WTC11 (cell line): Measurements from ENCODE around the gene DYNLL1. TPM values are rescaled to one million over a fixed set of nuclear protein-coding genes. Genes with fewer than 3 reads are reported as not detected.
"Not testable (repeated sequence)": the region's sequence is repeated elsewhere in the genome, so short reads cannot be mapped to it uniquely, and the experiment has no call there.

Experiments
- ATAC-seq: fragments of 200-7000 bp; cut with Tn5 transposase; 2 replicates; pipeline ENCODE4 v1.10.0; 2021; ENCODE audit warnings: mild to moderate bottlenecking, moderate library complexity
- CTCF ChIA-PET: fragments of 300-600 bp; sonication (Branson Sonifier 250); formaldehyde crosslinking; loops from one replicate; lab custom pipeline; 2021; ENCODE audit warnings: antibody characterized with exemption; lab: Charles Lee
- POLR2A ChIA-PET: fragments of 350-600 bp; sonication (Branson Sonifier 250); formaldehyde crosslinking; loops from one replicate; lab custom pipeline; 2021; ENCODE audit warnings: antibody characterized with exemption; lab: Charles Lee
- DNase-seq: peaks from one replicate; pipeline ENCODE4 v3.0.0; 2021; ENCODE audit warnings: low spot score
- H3K27ac Mint-ChIP-seq: 2 replicates; pipeline ENCODE4 v1.8.0; 2021; ENCODE audit warnings: mixed read lengths
- H3K27me3 Mint-ChIP-seq: 2 replicates; pipeline ENCODE4 v1.8.0; 2021; ENCODE audit warnings: low read depth, mild to moderate bottlenecking, moderate library complexity, mixed read lengths
- H3K36me3 Mint-ChIP-seq: 2 replicates; pipeline ENCODE4 v1.8.0; 2021; ENCODE audit warnings: mixed read lengths
- H3K4me1 Mint-ChIP-seq: 2 replicates; pipeline ENCODE4 v1.8.0; 2022; ENCODE audit warnings: mixed read lengths
- H3K4me3 Mint-ChIP-seq: 2 replicates; pipeline ENCODE4 v1.8.0; 2021; ENCODE audit warnings: mild to moderate bottlenecking, moderate library complexity, mixed read lengths
- H3K9me3 Mint-ChIP-seq: 2 replicates; pipeline ENCODE4 v1.8.0; 2021; ENCODE audit warnings: mixed read lengths
- ATF1 ChIP-seq: sonication (generic); formaldehyde crosslinking; IDR thresholded peaks from 2 replicates; pipeline ENCODE4 v1.8.1; 2023; ENCODE audit warnings: mild to moderate bottlenecking, moderate library complexity, missing genetic modification reagents
- CBFB ChIP-seq: sonication (generic); formaldehyde crosslinking; IDR thresholded peaks from 2 replicates; pipeline ENCODE4 v1.8.1; 2022; ENCODE audit warnings: mild to moderate bottlenecking, low read depth, missing genetic modification reagents
- EMX1 ChIP-seq: fragments of 250-450 bp; sonication (Bioruptor Pico); IDR thresholded peaks from 2 replicates; pipeline ENCODE4 v1.8.0; 2021; ENCODE audit warnings: mild to moderate bottlenecking
- ESRRA ChIP-seq: sonication (generic); formaldehyde crosslinking; IDR thresholded peaks from 2 replicates; pipeline ENCODE4 v1.8.1; 2022; ENCODE audit warnings: mild to moderate bottlenecking, missing genetic modification reagents, borderline replicate concordance
- FOXJ3 ChIP-seq: sonication (generic); formaldehyde crosslinking; IDR thresholded peaks from 2 replicates; pipeline ENCODE4 v1.9.0; 2021; ENCODE audit warnings: missing genetic modification reagents, mild to moderate bottlenecking, borderline replicate concordance
- NR2C2 ChIP-seq: sonication (generic); formaldehyde crosslinking; IDR thresholded peaks from 2 replicates; pipeline ENCODE4 v1.8.0; 2022; ENCODE audit warnings: mild to moderate bottlenecking, missing genetic modification reagents
- TEAD1 ChIP-seq: sonication (generic); formaldehyde crosslinking; IDR thresholded peaks from 2 replicates; pipeline ENCODE4 v1.8.0; 2022; ENCODE audit warnings: mild to moderate bottlenecking, missing genetic modification reagents
- TP53 ChIP-seq: sonication (generic); formaldehyde crosslinking; IDR thresholded peaks from 2 replicates; pipeline ENCODE4 v1.8.1; 2023; ENCODE audit warnings: mild to moderate bottlenecking, missing genetic modification reagents
- ZNF121 ChIP-seq: sonication (generic); formaldehyde crosslinking; IDR thresholded peaks from 2 replicates; pipeline ENCODE4 v1.8.0; 2023; ENCODE audit warnings: missing genetic modification reagents
- ZNF232 ChIP-seq: sonication (generic); formaldehyde crosslinking; IDR thresholded peaks from 2 replicates; pipeline ENCODE4 v1.8.0; 2022; ENCODE audit warnings: mild to moderate bottlenecking, missing genetic modification reagents
- ZNF671 ChIP-seq: fragments of 250-450 bp; sonication (Bioruptor Pico); IDR thresholded peaks from 2 replicates; pipeline ENCODE4 v1.8.0; 2021; ENCODE audit warnings: mild to moderate bottlenecking
- total RNA-seq: library from RNA; stranded (reverse); gene quantifications from 3 replicates; pipeline ENCODE4 v1.2.3, GENCODE V29; 2021
- TF ChIP-seq, protein P1 (sequence below): sonication (generic); formaldehyde crosslinking; IDR thresholded peaks from 2 replicates; pipeline ENCODE4 v1.8.1; 2023; ENCODE audit warnings: mild to moderate bottlenecking, missing genetic modification reagents, borderline replicate concordance
- TF ChIP-seq, protein P2 (sequence below): sonication (generic); formaldehyde crosslinking; IDR thresholded peaks from 2 replicates; pipeline ENCODE4 v1.8.1; 2022; ENCODE audit warnings: low read depth, missing genetic modification reagents, borderline replicate concordance
- TF ChIP-seq, protein P3 (sequence below): sonication (generic); formaldehyde crosslinking; IDR thresholded peaks from 2 replicates; pipeline ENCODE4 v1.8.1; 2023; ENCODE audit warnings: mild to moderate bottlenecking, missing genetic modification reagents

DYNLL1 gene
- total RNA-seq, 1 experiment from 2014 or later: 327 TPM

DNA sequence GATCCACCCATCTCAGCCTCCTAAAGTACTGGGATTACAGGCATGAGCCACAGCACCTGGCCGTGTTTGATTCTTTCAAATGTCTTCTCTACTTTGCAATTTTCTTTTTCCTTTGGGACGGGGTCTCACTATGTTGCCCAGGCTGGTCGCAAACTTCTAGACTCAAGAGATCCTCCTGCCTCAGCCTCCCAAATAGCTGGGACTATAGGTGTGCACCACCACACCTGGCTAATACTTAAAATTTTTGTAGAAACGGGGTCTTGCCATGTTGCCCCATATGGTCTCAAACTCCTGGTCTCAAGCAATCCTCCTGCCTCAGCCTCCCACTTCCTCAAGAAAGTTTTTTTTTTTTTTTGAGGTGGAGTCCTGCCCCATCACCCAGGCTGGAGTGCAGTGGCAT, 47.9 kb upstream of the DYNLL1 start:
- TF ChIP-seq ZNF121 (CRISPR knock-in tag) (peak; percentile 41; the same call in 1 of the 2 replicates), TP53 (CRISPR knock-in tag) (no peak), EMX1 (CRISPR knock-in tag) (no peak)
- peaks cover 43% of the 10 kb centered on the region for H3K36me3 Mint-ChIP-seq
- no peaks in the 10 kb centered on the region for H3K27me3 Mint-ChIP-seq
- H3K4me1 Mint-ChIP-seq: peaks cover 18% of the 10 kb centered on the region
- no peak for ATAC-seq
- peak overlapping the region; percentile 99 for H3K4me3 Mint-ChIP-seq
- DNase-seq: no peak
- POLR2A ChIA-PET: interaction anchor here (0.7 kb wide), 1 partner anchor 54 kb away, joined by 3 read pairs; no protein-coding TSS in a partner anchor
- no peaks in the 10 kb centered on the region for H3K9me3 Mint-ChIP-seq
- no peak overlapping the region for H3K27ac Mint-ChIP-seq
- CTCF ChIA-PET: interaction anchor here (0.7 to 1.2 kb wide), 2 partner anchors 9 to 54 kb away, joined by 3 to 9 read pairs; no protein-coding TSS in a partner anchor

DNA sequence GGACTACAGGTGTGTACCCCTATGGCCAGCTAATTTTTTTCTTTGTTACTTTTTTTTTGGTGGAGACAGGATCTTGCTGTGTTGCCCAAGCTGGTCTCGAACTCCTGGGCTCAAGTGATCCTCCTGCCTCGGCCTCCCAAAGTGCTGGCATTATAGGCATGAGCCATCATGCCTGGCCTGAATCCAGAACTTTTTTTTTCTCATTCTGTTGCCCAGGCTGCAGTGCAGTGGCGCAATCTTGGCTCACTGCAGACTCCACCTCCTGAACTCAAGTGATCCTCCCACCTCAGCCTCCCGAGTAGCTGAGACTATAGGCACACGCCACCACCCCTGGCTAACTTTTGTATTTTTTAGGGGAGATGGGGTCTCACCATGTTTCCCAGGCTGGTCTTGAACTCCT, 43.4 kb upstream of the DYNLL1 start:
- H3K4me3 Mint-ChIP-seq, ATAC-seq, H3K27me3 Mint-ChIP-seq, H3K4me1 Mint-ChIP-seq, POLR2A ChIA-PET, H3K27ac Mint-ChIP-seq, DNase-seq, H3K9me3 Mint-ChIP-seq: not testable (repeated sequence)
- H3K36me3 Mint-ChIP-seq: peaks cover 45% of the 10 kb centered on the region
- CTCF ChIA-PET: interaction anchor here (0.9 to 1.5 kb wide), 3 partner anchors 14 to 224 kb away, joined by 3 read pairs; no protein-coding TSS in a partner anchor

DNA sequence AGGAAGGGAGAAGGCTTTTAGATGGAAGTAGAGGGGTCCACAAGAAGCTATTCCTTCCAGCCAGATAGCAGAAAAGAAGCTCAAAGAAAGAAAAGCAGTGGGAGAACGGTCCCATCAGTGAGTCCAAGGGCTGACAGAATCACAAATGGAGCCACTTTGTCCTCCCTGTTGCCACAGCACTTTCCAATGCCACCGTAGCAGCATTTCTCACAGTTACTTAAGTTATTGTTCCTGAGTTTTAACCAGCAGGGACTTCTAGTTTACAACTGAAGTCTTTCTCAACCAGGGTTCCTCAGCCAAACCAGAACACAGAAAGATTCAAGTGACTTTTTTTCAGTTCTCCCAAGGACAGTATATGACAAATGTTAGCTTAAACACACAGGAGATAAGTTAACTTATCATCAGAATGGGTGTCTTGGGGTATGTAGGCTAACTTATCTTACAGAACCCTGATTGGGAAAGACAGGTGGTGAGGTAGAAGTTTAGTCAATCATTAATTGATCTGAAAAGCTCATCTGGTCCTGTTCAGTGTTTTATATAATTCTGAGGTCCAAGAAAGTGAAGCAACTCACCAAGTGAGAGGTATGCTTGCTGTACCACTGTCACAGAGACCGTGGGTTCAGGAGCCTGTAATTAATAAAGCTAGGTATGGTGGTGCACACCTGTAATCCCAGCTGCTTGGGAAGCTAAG, 42.7 kb upstream of the DYNLL1 start:
- ChIA-PET POLR2A (no interaction called here), CTCF (interaction anchor here (1.0 to 1.5 kb wide), 4 partner anchors 15 to 225 kb away, joined by 3 to 4 read pairs (median 3); no protein-coding TSS in a partner anchor)
- TF ChIP-seq ZNF232 (no peak), ESRRA (no peak), ZNF671 (CRISPR knock-in tag) (no peak), TEAD1 (CRISPR knock-in tag) (no peak), FOXJ3 (no peak), NR2C2 (CRISPR knock-in tag) (no peak), ATF1 (CRISPR knock-in tag) (no peak), CBFB (CRISPR knock-in tag) (no peak)
- TF ChIP-seq, protein P1, sequence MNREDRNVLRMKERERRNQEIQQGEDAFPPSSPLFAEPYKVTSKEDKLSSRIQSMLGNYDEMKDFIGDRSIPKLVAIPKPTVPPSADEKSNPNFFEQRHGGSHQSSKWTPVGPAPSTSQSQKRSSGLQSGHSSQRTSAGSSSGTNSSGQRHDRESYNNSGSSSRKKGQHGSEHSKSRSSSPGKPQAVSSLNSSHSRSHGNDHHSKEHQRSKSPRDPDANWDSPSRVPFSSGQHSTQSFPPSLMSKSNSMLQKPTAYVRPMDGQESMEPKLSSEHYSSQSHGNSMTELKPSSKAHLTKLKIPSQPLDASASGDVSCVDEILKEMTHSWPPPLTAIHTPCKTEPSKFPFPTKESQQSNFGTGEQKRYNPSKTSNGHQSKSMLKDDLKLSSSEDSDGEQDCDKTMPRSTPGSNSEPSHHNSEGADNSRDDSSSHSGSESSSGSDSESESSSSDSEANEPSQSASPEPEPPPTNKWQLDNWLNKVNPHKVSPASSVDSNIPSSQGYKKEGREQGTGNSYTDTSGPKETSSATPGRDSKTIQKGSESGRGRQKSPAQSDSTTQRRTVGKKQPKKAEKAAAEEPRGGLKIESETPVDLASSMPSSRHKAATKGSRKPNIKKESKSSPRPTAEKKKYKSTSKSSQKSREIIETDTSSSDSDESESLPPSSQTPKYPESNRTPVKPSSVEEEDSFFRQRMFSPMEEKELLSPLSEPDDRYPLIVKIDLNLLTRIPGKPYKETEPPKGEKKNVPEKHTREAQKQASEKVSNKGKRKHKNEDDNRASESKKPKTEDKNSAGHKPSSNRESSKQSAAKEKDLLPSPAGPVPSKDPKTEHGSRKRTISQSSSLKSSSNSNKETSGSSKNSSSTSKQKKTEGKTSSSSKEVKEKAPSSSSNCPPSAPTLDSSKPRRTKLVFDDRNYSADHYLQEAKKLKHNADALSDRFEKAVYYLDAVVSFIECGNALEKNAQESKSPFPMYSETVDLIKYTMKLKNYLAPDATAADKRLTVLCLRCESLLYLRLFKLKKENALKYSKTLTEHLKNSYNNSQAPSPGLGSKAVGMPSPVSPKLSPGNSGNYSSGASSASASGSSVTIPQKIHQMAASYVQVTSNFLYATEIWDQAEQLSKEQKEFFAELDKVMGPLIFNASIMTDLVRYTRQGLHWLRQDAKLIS (CRISPR knock-in tag): no peak
- TF ChIP-seq, protein P2, sequence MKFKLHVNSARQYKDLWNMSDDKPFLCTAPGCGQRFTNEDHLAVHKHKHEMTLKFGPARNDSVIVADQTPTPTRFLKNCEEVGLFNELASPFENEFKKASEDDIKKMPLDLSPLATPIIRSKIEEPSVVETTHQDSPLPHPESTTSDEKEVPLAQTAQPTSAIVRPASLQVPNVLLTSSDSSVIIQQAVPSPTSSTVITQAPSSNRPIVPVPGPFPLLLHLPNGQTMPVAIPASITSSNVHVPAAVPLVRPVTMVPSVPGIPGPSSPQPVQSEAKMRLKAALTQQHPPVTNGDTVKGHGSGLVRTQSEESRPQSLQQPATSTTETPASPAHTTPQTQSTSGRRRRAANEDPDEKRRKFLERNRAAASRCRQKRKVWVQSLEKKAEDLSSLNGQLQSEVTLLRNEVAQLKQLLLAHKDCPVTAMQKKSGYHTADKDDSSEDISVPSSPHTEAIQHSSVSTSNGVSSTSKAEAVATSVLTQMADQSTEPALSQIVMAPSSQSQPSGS (CRISPR knock-in tag): no peak
- TF ChIP-seq, protein P3, sequence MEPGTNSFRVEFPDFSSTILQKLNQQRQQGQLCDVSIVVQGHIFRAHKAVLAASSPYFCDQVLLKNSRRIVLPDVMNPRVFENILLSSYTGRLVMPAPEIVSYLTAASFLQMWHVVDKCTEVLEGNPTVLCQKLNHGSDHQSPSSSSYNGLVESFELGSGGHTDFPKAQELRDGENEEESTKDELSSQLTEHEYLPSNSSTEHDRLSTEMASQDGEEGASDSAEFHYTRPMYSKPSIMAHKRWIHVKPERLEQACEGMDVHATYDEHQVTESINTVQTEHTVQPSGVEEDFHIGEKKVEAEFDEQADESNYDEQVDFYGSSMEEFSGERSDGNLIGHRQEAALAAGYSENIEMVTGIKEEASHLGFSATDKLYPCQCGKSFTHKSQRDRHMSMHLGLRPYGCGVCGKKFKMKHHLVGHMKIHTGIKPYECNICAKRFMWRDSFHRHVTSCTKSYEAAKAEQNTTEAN (CRISPR knock-in tag): no peak
- Mint-ChIP-seq H3K27ac (no peak overlapping the region), H3K4me3 (no peak overlapping the region), H3K4me1 (no peaks in the 10 kb centered on the region), H3K9me3 (no peaks in the 10 kb centered on the region), H3K36me3 (peaks cover 38% of the 10 kb centered on the region), H3K27me3 (no peaks in the 10 kb centered on the region)
- ATAC-seq (no peak), DNase-seq (no peak)
